GM12878 (cell line): ENCODE results near the gene SLC35F3. TPM values are rescaled to one million over a fixed set of nuclear protein-coding genes. Genes with fewer than 3 reads are reported as not detected.

ENCODE experiments used
- ASH2L ChIP-seq: fragments of 300-600, 200-600 bp; sonication (generic); IDR thresholded peaks from 2 replicates; pipeline ENCODE4 v1.6.1; 2017; ENCODE audit warnings: low read depth, mild to moderate bottlenecking, borderline replicate concordance
- BMI1 ChIP-seq: fragments of 450-650 bp; IDR thresholded peaks from 2 replicates; pipeline ENCODE4 v1.6.1; 2016; ENCODE audit warnings: mild to moderate bottlenecking, moderate library complexity, borderline replicate concordance
- CBFB ChIP-seq: IDR thresholded peaks from 2 replicates; pipeline ENCODE4 v1.6.1; 2016; ENCODE audit warnings: antibody characterized with exemption, low read depth
- EED ChIP-seq: sonication (generic); IDR thresholded peaks from 2 replicates; pipeline ENCODE4 v1.6.1; 2016; ENCODE audit warnings: antibody characterized with exemption, low read depth
- MTA3 ChIP-seq: IDR thresholded peaks from 2 replicates; pipeline ENCODE4 v1.6.1; 2012; ENCODE audit warnings: low read length, inconsistent platforms, borderline replicate concordance
- PAX5 ChIP-seq: IDR thresholded peaks from 2 replicates; pipeline ENCODE4 v1.6.1; 2011; ENCODE audit warnings: low read depth, low read length, borderline replicate concordance
- PAX8 ChIP-seq: fragments of 450-650 bp; IDR thresholded peaks from 2 replicates; pipeline ENCODE4 v1.6.1; 2017; ENCODE audit warnings: mild to moderate bottlenecking, moderate library complexity
- SPI1 ChIP-seq: IDR thresholded peaks from 2 replicates; pipeline ENCODE4 v1.6.1; 2011; ENCODE audit warnings: low read depth, mild to moderate bottlenecking, low read length, moderate library complexity, borderline replicate concordance; ENCODE audit not compliant: insufficient read depth
- SRF ChIP-seq, 2 experiments: IDR thresholded peaks; 2 replicates each; pipeline ENCODE4 v1.6.1; 2011; ENCODE audit warnings: low read depth in 2 of 2, low read length in 2 of 2, mild to moderate bottlenecking in 1 of 2, moderate library complexity in 1 of 2
- TBL1XR1 ChIP-seq: IDR thresholded peaks from 2 replicates; pipeline ENCODE4 v1.6.1; 2012; ENCODE audit warnings: low read depth, low read length, improper control_type of control experiment
- polyA plus RNA-seq, 11 experiments: library from polyadenylated mRNA; depleted of rRNA in 4 of 11; unstranded in 6 of 11; stranded (reverse) in 5 of 11; fragments of >200 nt; fragmentation: Nextera tagmentation in 4 of 11; fragmentation: Illumina TruSeq in 1 of 11; extraction: Ambion mirVana in 4 of 11; extraction: Trizol in 1 of 11; gene quantifications; 1 replicate in 1 of 11; 2 replicates in 10 of 11; pipeline versions ENCODE4 v1.2.1 to v1.2.3, GENCODE V29; 2011 to 2016; ENCODE audit warnings: inconsistent platforms in 2 of 11, missing spikeins in 2 of 11, low read depth in 1 of 11
- total RNA-seq, 4 experiments: library from RNA; depleted of rRNA in 3 of 4; stranded (reverse); fragments of >200 nt in 3 of 4; fragmentation: Illumina TruSeq in 1 of 4; extraction: Trizol in 1 of 4; gene quantifications; 2 replicates each; pipeline versions ENCODE4 v1.2.1 to v1.2.3, GENCODE V29; 2013 to 2021
- TF ChIP-seq, protein P1 (sequence below): fragments of 450-650 bp; IDR thresholded peaks from 2 replicates; pipeline ENCODE4 v1.6.1; 2016; ENCODE audit warnings: mild to moderate bottlenecking, moderate library complexity, borderline replicate concordance
- TF ChIP-seq, protein P2 (sequence below): IDR thresholded peaks from 2 replicates; pipeline ENCODE4 v1.6.1; 2011; ENCODE audit warnings: borderline replicate concordance, low read depth, mild to moderate bottlenecking, moderate library complexity, mixed read lengths, low read length; ENCODE audit not compliant: insufficient read depth; ENCODE audit errors: extremely low read length
- TF ChIP-seq, protein P3 (sequence below): IDR thresholded peaks from 2 replicates; pipeline ENCODE4 v1.6.1; 2012; ENCODE audit warnings: mild to moderate bottlenecking, low read depth, low read length
- TF ChIP-seq, protein P4 (sequence below): fragments of 450-650 bp; conservative IDR thresholded peaks from 2 replicates; pipeline ENCODE4 v1.6.1; 2017; ENCODE audit warnings: mild to moderate bottlenecking, moderate library complexity
- TF ChIP-seq, protein P5 (sequence below): fragments of 450-650 bp; IDR thresholded peaks from 2 replicates; pipeline ENCODE4 v1.6.1; 2017; ENCODE audit warnings: low read depth, mild to moderate bottlenecking, moderate library complexity

The SLC35F3 gene
- total and polyA plus RNA-seq, 10 of the 15 experiments (the other 5 are each of a cell fraction or from before 2014, with no cell fraction given) = 1.0 to 8.6 (median 5.7) TPM

DNA sequence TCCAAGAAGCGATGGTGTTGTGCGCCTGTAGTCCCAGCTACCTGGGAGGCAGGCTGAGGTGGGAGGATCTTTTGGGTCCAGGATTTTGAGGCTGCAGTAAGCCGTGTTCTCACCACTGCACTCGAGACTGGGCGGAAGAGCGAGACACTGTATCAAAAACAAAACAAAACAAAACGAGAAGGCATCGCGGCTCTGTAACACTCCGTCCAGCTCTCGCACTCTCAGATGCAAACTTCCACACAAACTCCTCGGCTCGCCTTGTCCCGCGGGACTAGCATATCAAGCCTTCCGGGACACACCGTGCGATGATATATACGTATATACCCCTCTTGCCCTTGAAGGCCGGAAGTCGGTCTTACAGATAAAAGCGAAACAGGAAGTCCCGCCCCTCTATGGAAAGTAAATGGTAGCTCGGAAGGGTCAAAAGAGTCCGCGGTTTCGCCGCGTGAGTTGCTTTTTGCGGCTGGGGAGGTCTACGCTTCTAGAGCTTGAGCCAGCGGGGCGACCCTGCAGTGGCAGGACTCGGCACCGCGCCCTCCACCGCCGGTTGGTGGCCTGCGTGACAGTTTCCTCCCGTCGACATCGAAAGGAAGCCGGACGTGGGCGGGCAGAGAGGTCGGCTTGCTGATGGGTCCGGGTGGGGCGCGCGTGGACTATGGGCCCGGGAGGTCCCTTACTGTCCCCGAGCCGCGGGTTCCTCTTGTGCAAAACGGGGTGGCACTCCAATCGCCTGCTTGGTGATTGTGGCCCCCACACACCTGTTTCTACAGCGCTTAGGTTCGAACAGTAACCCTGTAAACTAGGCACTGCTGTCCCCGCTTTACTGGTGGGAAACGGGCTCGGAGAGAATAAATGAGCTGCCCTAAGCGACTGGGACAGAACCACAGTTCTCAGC, 468.8 kb downstream of the SLC35F3 start, which contains the start of gene COA6 (continued):
- TF ChIP-seq, protein P1, sequence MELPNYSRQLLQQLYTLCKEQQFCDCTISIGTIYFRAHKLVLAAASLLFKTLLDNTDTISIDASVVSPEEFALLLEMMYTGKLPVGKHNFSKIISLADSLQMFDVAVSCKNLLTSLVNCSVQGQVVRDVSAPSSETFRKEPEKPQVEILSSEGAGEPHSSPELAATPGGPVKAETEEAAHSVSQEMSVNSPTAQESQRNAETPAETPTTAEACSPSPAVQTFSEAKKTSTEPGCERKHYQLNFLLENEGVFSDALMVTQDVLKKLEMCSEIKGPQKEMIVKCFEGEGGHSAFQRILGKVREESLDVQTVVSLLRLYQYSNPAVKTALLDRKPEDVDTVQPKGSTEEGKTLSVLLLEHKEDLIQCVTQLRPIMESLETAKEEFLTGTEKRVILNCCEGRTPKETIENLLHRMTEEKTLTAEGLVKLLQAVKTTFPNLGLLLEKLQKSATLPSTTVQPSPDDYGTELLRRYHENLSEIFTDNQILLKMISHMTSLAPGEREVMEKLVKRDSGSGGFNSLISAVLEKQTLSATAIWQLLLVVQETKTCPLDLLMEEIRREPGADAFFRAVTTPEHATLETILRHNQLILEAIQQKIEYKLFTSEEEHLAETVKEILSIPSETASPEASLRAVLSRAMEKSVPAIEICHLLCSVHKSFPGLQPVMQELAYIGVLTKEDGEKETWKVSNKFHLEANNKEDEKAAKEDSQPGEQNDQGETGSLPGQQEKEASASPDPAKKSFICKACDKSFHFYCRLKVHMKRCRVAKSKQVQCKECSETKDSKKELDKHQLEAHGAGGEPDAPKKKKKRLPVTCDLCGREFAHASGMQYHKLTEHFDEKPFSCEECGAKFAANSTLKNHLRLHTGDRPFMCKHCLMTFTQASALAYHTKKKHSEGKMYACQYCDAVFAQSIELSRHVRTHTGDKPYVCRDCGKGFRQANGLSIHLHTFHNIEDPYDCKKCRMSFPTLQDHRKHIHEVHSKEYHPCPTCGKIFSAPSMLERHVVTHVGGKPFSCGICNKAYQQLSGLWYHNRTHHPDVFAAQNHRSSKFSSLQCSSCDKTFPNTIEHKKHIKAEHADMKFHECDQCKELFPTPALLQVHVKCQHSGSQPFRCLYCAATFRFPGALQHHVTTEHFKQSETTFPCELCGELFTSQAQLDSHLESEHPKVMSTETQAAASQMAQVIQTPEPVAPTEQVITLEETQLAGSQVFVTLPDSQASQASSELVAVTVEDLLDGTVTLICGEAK = peak; percentile 99
- TF ChIP-seq BMI1 = no peak; the same call in 1 of the 2 replicates
- TF ChIP-seq EED = peak; percentile 32
- TF ChIP-seq SRF (IDR thresholded peaks at IDR 0.05; ENCODE audit: low read depth in 2 of 2, low read length in 2 of 2) = peak in 1 of 2 experiments; percentile 74; a peak in 3 of 4 replicates
- TF ChIP-seq, protein P2, sequence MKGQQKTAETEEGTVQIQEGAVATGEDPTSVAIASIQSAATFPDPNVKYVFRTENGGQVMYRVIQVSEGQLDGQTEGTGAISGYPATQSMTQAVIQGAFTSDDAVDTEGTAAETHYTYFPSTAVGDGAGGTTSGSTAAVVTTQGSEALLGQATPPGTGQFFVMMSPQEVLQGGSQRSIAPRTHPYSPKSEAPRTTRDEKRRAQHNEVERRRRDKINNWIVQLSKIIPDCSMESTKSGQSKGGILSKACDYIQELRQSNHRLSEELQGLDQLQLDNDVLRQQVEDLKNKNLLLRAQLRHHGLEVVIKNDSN = no peak
- TF ChIP-seq SPI1 = peak; percentile 60; the same call in 1 of the 2 replicates
- 0 out of 2 replicates have a peak, but pooled peaks have one; percentile 29 for TF ChIP-seq PAX5
- TF ChIP-seq, protein P3, sequence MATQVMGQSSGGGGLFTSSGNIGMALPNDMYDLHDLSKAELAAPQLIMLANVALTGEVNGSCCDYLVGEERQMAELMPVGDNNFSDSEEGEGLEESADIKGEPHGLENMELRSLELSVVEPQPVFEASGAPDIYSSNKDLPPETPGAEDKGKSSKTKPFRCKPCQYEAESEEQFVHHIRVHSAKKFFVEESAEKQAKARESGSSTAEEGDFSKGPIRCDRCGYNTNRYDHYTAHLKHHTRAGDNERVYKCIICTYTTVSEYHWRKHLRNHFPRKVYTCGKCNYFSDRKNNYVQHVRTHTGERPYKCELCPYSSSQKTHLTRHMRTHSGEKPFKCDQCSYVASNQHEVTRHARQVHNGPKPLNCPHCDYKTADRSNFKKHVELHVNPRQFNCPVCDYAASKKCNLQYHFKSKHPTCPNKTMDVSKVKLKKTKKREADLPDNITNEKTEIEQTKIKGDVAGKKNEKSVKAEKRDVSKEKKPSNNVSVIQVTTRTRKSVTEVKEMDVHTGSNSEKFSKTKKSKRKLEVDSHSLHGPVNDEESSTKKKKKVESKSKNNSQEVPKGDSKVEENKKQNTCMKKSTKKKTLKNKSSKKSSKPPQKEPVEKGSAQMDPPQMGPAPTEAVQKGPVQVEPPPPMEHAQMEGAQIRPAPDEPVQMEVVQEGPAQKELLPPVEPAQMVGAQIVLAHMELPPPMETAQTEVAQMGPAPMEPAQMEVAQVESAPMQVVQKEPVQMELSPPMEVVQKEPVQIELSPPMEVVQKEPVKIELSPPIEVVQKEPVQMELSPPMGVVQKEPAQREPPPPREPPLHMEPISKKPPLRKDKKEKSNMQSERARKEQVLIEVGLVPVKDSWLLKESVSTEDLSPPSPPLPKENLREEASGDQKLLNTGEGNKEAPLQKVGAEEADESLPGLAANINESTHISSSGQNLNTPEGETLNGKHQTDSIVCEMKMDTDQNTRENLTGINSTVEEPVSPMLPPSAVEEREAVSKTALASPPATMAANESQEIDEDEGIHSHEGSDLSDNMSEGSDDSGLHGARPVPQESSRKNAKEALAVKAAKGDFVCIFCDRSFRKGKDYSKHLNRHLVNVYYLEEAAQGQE = no peak
- TF ChIP-seq CBFB = peak; percentile 100
- TF ChIP-seq, protein P4, sequence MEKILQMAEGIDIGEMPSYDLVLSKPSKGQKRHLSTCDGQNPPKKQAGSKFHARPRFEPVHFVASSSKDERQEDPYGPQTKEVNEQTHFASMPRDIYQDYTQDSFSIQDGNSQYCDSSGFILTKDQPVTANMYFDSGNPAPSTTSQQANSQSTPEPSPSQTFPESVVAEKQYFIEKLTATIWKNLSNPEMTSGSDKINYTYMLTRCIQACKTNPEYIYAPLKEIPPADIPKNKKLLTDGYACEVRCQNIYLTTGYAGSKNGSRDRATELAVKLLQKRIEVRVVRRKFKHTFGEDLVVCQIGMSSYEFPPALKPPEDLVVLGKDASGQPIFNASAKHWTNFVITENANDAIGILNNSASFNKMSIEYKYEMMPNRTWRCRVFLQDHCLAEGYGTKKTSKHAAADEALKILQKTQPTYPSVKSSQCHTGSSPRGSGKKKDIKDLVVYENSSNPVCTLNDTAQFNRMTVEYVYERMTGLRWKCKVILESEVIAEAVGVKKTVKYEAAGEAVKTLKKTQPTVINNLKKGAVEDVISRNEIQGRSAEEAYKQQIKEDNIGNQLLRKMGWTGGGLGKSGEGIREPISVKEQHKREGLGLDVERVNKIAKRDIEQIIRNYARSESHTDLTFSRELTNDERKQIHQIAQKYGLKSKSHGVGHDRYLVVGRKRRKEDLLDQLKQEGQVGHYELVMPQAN = peak; percentile 80
- 0 out of 2 replicates have a peak, but pooled peaks have one; percentile 74 for TF ChIP-seq PAX8
- peak; percentile 80; the same call in 1 of the 2 replicates for TF ChIP-seq TBL1XR1
- peak; percentile 78; the same call in 1 of the 2 replicates for TF ChIP-seq MTA3
- TF ChIP-seq ASH2L = peak; percentile 98
- TF ChIP-seq, protein P5, sequence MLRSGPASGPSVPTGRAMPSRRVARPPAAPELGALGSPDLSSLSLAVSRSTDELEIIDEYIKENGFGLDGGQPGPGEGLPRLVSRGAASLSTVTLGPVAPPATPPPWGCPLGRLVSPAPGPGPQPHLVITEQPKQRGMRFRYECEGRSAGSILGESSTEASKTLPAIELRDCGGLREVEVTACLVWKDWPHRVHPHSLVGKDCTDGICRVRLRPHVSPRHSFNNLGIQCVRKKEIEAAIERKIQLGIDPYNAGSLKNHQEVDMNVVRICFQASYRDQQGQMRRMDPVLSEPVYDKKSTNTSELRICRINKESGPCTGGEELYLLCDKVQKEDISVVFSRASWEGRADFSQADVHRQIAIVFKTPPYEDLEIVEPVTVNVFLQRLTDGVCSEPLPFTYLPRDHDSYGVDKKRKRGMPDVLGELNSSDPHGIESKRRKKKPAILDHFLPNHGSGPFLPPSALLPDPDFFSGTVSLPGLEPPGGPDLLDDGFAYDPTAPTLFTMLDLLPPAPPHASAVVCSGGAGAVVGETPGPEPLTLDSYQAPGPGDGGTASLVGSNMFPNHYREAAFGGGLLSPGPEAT = peak; percentile 99
